Measurements from ENCODE around the gene MAF. TPM values are rescaled to one million over a fixed set of nuclear protein-coding genes. Genes with fewer than 3 reads are reported as not detected.

MAF gene
- total and polyA plus RNA-seq, 2 of the 13 experiments (the other 11 are each of a cell fraction or from before 2014, with no cell fraction given) = 0.07 to 0.31 TPM

GRCh38 chr16:79587897-79588296, 12.6 kb downstream of the MAF start:
- Histone ChIP-seq H3K36me3 (replicated peaks in 1 of 2; ENCODE audit: control insufficient read depth in 1 of 2, insufficient read depth in 2 of 2, low read length in 2 of 2) (no peaks in the 10 kb centered on the region), H3K4me1 (ENCODE audit: insufficient read depth, low read length) (no peaks in the 10 kb centered on the region), H3K79me2 (ENCODE audit: insufficient read depth, low read length) (no peaks in the 10 kb centered on the region), H3K9me3 (ENCODE audit: low read length) (no peaks in the 10 kb centered on the region), H2AFZ (ENCODE audit: low read length) (no peak overlapping the region), H3K4me3 (replicated peaks in 1 of 3; ENCODE audit: insufficient read depth in 1 of 3, low read depth in 2 of 3, low read length in 3 of 3) (no peak overlapping the region), H3K27ac (ENCODE audit: extremely low read length, insufficient read depth, low read length) (no peak overlapping the region), H4K20me1 (ENCODE audit: insufficient read depth, low read length) (no peaks in the 10 kb centered on the region), H3K27me3 (ENCODE audit: control insufficient read depth in 1 of 2, insufficient read depth in 2 of 2, low read length in 2 of 2) (peaks cover 0 to 22% of the 10 kb centered on the region in 2 experiments; a peak in 2 of 5 replicates), H3K9ac (ENCODE audit: insufficient read depth, low read depth, low read length) (no peak overlapping the region), H3K4me2 (ENCODE audit: low read depth, low read length) (no peak overlapping the region)
- ChIA-PET POLR2A (no interaction called here), CTCF (ENCODE audit: low intra/inter-chr PET ratio, low total read pairs) (no interaction called here)
- no TSS peak for BruUV-seq (replicated peaks)
- in situ Hi-C loops (cut with HindIII; ENCODE audit: extremely low pct_ligation_motif_present, low pct_unique_long_range_greater_than_20kb) = no loop called here
- FAIRE-seq (no peak), DNase-seq (ENCODE audit: low spot score) (no peak), ATAC-seq (no peak)
- 0 out of 2 replicates have a peak, but pooled peaks have one; percentile 16 for TF ChIP-seq MNT (IDR thresholded peaks at IDR 0.05)
- no peak for TF ChIP-seq KDM5B (CRISPR knock-in tag; IDR thresholded peaks at IDR 0.05; ENCODE audit: borderline replicate concordance)
- TF ChIP-seq, protein P1, sequence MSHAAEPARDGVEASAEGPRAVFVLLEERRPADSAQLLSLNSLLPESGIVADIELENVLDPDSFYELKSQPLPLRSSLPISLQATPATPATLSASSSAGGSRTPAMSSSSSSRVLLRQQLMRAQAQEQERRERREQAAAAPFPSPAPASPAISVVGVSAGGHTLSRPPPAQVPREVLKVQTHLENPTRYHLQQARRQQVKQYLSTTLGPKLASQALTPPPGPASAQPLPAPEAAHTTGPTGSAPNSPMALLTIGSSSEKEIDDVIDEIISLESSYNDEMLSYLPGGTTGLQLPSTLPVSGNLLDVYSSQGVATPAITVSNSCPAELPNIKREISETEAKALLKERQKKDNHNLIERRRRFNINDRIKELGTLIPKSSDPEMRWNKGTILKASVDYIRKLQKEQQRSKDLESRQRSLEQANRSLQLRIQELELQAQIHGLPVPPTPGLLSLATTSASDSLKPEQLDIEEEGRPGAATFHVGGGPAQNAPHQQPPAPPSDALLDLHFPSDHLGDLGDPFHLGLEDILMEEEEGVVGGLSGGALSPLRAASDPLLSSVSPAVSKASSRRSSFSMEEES (CRISPR knock-in tag; IDR thresholded peaks at IDR 0.05) = no peak
- no peak for TF ChIP-seq RFXAP (CRISPR knock-in tag; IDR thresholded peaks at IDR 0.05; ENCODE audit: borderline replicate concordance)
- intact Hi-C loops (cut with micrococcal nuclease; ENCODE audit: unreplicated experiment) = no loop called here
- WGBS (ENCODE audit: low lambda C conversion rate) = 12% methylated on average over 9 of the region's 9 CpGs

- CTCF ChIA-PET (ENCODE audit: low intra/inter-chr PET ratio, low total read pairs) = no interaction called here
- no TSS peak for BruUV-seq (replicated peaks)
- H3K4me2 ChIP-seq (ENCODE audit: low read depth, low read length) = no peak overlapping the region
- in situ Hi-C loops (cut with HindIII; ENCODE audit: extremely low pct_ligation_motif_present, low pct_unique_long_range_greater_than_20kb) = no loop called here
- intact Hi-C loops (cut with micrococcal nuclease; ENCODE audit: unreplicated experiment) = no loop called here
- H3K27ac ChIP-seq (ENCODE audit: extremely low read length, insufficient read depth, low read length) = no peak overlapping the region
- 42% methylated on average over 6 of the region's 6 CpGs for WGBS (ENCODE audit: low lambda C conversion rate)
- no peaks in the 10 kb centered on the region for H4K20me1 ChIP-seq (ENCODE audit: insufficient read depth, low read length)
- H3K4me1 ChIP-seq (ENCODE audit: insufficient read depth, low read length) = no peaks in the 10 kb centered on the region
- FAIRE-seq (no peak), ATAC-seq (no peak), DNase-seq (ENCODE audit: low spot score) (no peak)
- H3K9me3 ChIP-seq (ENCODE audit: low read length) = no peaks in the 10 kb centered on the region
- H3K79me2 ChIP-seq (ENCODE audit: insufficient read depth, low read length) = no peaks in the 10 kb centered on the region
- peaks cover 0 to 17% of the 10 kb centered on the region in 2 experiments; a peak in 1 of 5 replicates for H3K27me3 ChIP-seq (ENCODE audit: control insufficient read depth in 1 of 2, insufficient read depth in 2 of 2, low read length in 2 of 2)
- H3K4me3 ChIP-seq (replicated peaks in 1 of 3; ENCODE audit: insufficient read depth in 1 of 3, low read depth in 2 of 3, low read length in 3 of 3) = no peak overlapping the region
- no peak overlapping the region for H2AFZ ChIP-seq (ENCODE audit: low read length)
- POLR2A ChIA-PET = no interaction called here
- no peak overlapping the region for H3K9ac ChIP-seq (ENCODE audit: insufficient read depth, low read depth, low read length)
- H3K36me3 ChIP-seq (replicated peaks in 1 of 2; ENCODE audit: control insufficient read depth in 1 of 2, insufficient read depth in 2 of 2, low read length in 2 of 2) = no peaks in the 10 kb centered on the region
- TF ChIP-seq ZNF562 (CRISPR knock-in tag; IDR thresholded peaks at IDR 0.05; ENCODE audit: borderline replicate concordance) (no peak), ZNF253 (CRISPR knock-in tag; IDR thresholded peaks at IDR 0.05; ENCODE audit: borderline replicate concordance) (no peak), ZNF362 (CRISPR knock-in tag; IDR thresholded peaks at IDR 0.05; ENCODE audit: borderline replicate concordance) (no peak), SKIL (CRISPR knock-in tag; IDR thresholded peaks at IDR 0.05; ENCODE audit: borderline replicate concordance) (no peak), ZNF567 (CRISPR knock-in tag; IDR thresholded peaks at IDR 0.05; ENCODE audit: borderline replicate concordance) (no peak), CBFB (CRISPR knock-in tag; IDR thresholded peaks at IDR 0.05) (no peak), ZMYM4 (CRISPR knock-in tag; IDR thresholded peaks at IDR 0.05) (no peak), FOXA1 (IDR thresholded peaks at IDR 0.05) (no peak), FOXA1 (CRISPR knock-in tag; IDR thresholded peaks at IDR 0.05) (no peak), ARNTL (CRISPR knock-in tag; IDR thresholded peaks at IDR 0.05) (no peak)
These were observed 13.2 kb downstream of the MAF start for GRCh38 chr16:79587296-79587695.
